ENCODE results near the gene ITPR3.

The ITPR3 gene

GRCh38 chr6:33671744-33672072, 50.6 kb downstream of the ITPR3 start:
- DNase-seq = no peak

DNA sequence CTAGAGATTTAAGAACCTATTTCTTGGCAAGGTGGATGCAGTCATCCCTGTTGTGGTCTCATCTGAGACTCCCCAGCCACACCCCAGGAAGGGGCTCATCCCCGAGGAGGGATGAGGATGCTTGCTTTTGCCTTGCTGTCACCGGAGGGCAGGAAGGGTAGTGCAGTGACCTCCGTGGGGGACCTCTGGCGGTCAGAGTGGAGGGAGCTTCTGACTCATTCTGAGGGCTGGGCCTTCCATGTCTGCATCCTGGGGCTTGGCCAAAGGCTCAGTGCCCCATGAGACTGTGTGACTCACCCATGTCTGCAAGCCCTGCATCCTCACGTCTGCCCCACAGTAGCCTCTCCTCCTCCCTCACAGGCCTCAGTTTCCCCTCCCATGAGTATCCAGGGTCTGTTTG, 51.7 kb downstream of the ITPR3 start:
- DNase-seq = no peak

DNA sequence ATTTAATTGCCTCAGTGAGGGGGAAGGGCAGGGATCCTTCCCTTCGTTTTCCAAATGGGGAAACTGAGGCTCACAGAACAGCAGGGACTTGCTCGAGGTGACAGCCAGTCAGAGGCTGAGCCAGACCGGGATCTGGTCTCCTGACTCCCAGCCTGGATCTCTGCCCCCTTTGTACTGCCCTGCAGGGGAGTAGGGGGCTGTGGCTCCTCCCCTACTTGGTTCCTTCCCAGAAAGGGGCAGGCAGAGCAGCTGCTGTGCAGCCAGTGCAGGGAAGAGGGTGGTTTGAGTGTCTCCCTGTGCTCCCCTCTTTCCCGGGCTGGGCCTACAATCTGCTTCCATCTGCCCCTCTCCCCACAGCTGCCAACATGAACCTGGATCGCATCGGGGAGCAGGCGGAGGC, 52.7 kb downstream of the ITPR3 start:
- no peak for DNase-seq

DNA sequence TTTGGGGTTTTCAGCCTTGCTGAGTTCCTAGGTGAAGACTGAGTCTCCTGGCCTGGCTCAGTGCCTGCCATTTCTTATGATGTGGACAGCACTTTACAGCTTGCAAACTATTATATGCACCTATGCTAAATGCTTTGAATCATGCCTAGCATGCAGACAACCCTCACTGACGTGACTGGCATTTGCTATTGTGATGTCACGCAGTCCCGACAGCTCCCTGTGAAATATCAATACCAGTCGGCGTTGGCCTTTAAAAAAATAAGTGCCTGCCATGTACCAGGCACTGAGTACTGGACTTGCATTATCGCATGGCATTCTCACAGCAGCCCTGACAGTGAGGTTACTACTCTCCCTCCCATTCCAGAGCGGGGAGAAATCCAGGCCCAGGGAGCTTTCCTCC, 54.8 kb downstream of the ITPR3 start:
- no peak for DNase-seq

GRCh38 chr6:33676416-33677142, 55.5 kb downstream of the ITPR3 start:
- DNase-seq = no peak

DNA sequence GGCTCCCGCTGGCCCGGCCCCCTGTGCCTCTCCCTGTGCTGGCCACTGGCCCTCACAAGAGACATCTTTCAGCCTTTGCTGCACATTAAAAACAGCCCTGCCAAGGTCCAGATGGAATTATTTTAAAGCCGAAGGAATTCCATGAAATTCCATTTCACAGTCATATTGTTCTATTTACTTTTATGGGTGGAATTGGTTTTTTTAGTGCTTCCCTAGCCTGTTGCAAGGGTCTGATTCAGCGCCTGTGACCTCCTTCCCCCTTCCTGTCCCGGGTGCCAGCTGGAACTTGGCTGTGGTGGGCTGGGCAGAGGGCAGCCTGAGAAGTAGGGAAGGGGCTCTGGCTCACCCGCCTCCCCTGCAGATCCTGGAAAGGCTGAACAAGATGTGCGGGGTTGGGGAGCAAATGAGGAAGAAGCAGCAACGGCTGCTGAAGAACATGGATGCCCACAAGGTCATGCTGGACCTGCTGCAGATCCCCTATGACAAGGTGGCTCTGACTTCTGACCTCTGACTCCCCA, 56.1 kb downstream of the ITPR3 start:
- no peak for DNase-seq

- DNase-seq = no peak
Measured at GRCh38 chr6:33677689-33678088, 56.6 kb downstream of the ITPR3 start.

- DNase-seq = no peak
Measured at GRCh38 chr6:33678233-33678931, 57.3 kb downstream of the ITPR3 start.

DNA sequence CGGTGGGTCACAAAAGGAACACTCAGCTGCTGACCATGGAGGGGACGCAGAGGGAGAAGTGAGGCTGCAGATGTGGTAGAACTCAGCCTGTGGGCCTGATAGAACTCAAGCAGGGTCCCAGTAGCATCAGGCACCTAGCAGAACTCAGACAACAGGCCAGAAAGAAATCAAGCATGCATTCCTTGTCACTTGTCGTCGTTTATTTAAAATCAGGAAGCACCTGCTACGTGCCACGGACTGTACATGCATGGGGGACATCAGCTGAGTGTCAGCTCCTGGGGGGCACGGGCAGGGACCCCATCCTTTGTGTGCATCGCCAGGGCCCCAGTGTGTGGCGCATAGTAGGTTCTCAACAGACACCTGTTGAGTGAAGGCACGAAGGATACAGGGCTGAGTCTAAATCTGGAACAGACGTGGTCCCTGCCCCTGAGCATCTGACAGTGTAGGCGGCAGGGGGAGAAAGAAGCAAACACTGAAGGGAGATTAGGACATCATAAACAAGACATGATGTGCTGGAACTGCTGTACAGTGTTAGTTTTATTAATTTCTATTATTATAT, 57.9 kb downstream of the ITPR3 start:
- DNase-seq = no peak

DNA sequence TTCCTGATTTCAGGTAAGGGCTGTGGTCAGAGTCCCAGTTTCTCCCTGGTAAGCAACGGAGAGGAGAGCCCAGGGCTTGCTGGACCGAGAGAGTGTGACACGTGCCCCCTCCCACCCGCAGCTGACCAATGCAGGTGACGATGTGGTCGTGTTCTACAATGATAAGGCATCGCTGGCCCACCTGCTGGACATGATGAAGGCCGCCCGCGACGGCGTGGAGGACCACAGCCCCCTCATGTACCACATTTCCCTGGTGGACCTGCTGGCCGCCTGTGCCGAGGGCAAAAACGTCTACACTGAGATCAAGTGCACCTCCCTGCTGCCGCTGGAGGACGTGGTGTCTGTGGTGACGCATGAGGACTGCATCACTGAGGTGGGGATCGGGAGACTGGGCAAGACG, 58.6 kb downstream of the ITPR3 start:
- no peak for DNase-seq

DNA sequence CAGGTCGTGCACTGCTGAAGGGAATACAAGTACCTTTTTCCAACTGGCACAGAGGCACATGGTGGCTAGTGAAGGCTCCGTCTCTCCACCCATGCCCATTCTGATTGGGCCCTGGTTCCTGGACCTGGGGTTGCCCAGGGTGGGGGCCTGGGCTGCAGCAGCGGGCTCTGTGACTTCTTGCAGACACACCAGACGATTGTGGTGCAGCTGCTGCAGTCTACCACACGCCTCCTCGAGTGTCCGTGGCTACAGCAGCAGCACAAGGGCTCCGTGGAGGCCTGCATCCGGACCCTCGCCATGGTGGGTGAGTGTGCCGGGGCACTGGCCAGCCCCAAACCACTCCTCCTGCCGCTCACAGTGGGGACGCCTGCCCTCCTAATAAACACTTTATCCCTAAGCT, 61.2 kb downstream of the ITPR3 start:
- no peak for DNase-seq

- peak; percentile 82 for DNase-seq
Measured at GRCh38 chr6:33683051-33683571, 62.0 kb downstream of the ITPR3 start.

DNA sequence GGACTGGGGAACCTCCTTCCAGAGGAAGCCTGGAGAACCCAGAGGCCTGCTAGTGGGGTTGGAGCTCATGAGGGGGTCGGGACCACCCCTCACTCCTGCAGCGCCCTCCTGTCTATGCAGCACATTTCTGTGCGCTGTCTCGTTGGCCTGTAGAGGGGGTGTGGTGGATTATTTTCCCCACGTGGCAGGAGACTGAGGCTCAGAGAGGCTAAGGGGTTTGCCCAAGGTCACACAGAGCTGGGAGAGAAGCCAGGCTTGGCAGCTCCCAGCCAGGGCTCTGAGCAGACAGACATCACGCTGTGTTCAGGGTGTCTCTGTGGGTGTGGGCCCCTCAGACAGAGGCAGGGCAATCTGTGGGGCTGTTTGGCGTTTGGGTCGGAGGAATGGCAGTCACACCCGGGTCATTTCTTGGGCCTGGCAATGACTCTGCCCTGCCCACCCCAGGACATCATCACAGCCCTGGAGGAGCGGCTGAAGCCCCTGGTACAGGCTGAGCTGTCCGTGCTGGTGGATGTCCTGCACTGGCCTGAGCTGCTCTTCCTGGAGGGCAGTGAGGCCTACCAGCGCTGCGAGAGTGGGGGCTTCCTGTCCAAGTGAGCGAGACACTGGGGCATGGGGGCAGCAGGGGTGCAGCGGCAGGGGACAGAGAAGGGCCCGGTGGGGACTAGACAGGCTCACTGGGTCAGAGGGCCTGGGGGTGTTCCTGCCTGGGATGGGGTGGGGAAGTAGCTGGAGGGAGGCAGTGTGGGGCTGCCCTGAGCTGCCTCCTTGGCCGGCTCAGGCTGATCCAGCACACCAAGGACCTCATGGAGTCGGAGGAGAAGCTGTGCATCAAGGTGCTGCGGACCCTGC, 62.7 kb downstream of the ITPR3 start:
- DNase-seq = no peak

DNA sequence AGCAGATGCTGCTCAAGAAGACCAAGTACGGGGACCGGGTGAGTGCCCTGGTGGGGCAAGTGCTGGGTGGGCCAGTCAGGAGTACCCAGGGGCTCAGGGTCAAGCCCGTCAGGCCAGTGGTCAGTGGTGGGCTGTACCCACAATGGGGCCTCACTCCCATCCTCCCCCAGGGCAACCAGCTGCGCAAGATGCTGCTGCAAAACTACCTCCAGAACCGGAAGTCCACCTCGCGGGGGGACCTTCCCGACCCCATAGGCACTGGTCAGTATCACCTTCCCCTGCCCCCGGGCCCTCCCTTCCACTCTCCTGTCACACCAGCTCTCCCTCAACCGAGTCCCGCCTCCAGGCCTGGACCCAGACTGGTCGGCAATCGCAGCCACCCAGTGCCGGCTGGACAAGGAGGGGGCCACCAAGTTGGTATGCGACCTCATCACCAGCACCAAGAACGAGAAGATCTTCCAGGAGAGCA, 63.3 kb downstream of the ITPR3 start:
- no peak for DNase-seq

DNA sequence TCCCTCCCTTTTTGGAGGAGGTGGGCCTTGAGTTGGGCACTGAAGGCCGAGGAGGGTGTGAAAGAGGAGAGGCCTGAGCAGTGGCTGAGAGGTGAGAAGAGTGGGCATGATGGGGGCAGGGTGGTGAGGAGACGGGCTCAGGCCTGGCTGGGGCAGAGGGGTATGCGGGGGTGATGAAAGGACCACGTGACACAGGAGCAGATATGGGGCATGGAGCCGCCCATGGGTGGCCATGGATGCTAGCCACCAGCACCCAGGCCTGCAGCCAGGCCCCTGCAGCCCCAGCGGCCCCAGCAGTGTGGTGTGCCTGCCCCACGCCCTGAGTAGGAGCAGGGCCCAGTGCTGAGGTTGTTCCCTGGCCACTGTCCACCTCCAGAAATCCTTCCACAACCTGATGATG, 63.9 kb downstream of the ITPR3 start:
- no peak for DNase-seq

GRCh38 chr6:33685411-33686224, 64.5 kb downstream of the ITPR3 start:
- DNase-seq = no peak

DNA sequence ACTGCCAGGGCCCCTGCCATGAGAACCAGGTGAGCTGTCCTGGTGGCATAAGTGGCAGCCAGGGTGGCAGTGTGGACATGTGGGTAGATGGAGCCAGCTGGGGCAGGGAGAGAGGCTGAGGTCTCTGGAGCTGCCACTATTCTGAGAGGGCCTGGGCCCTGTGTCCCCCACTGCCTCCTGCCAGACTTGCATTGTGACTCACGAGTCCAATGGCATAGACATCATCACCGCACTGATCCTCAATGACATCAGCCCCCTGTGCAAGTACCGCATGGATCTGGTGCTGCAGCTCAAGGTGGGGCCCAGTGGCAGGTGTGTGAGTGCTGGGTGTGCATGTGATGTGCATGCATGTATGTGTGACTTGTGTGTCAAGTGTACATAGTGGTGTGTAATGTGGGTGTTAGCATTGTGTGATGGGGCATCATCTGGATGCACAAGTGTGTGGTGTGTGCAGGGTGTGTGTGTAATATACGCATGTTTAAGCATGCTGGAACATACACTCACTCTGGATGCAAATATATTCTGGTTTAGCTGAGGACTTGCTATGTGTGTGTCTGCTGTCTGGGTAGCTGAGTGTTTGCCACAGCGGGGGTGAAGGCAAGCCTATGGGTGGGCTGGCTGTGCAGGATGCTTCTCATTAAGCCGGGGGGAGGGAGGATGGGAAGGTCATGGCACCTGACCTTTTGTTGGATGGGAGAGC, 65.3 kb downstream of the ITPR3 start:
- DNase-seq = no peak

- no peak for DNase-seq
Measured at GRCh38 chr6:33686981-33687975, 66.2 kb downstream of the ITPR3 start.

GRCh38 chr6:33688006-33688405, 66.9 kb downstream of the ITPR3 start:
- DNase-seq = no peak
